ENCODE results near the gene GOLGA8G.
"Not testable (repeated sequence)": the region's sequence is repeated elsewhere in the genome, so short reads cannot be mapped to it uniquely, and the experiment has no call there.

GRCh38 chr15:28532954-28533353 is at the start of gene GOLGA8G:
- not testable (repeated sequence) for TF ChIP-seq ESRRG (CRISPR knock-in tag; IDR thresholded peaks at IDR 0.05); CREB5 (CRISPR knock-in tag; IDR thresholded peaks at IDR 0.05; ENCODE audit: low read depth); OSR1 (CRISPR knock-in tag; IDR thresholded peaks at IDR 0.05); ZFP30 (CRISPR knock-in tag; IDR thresholded peaks at IDR 0.05); ARNTL (CRISPR knock-in tag; IDR thresholded peaks at IDR 0.05; ENCODE audit: borderline replicate concordance, low read depth); ZFP3 (CRISPR knock-in tag; IDR thresholded peaks at IDR 0.05)
- TF ChIP-seq, protein P1, sequence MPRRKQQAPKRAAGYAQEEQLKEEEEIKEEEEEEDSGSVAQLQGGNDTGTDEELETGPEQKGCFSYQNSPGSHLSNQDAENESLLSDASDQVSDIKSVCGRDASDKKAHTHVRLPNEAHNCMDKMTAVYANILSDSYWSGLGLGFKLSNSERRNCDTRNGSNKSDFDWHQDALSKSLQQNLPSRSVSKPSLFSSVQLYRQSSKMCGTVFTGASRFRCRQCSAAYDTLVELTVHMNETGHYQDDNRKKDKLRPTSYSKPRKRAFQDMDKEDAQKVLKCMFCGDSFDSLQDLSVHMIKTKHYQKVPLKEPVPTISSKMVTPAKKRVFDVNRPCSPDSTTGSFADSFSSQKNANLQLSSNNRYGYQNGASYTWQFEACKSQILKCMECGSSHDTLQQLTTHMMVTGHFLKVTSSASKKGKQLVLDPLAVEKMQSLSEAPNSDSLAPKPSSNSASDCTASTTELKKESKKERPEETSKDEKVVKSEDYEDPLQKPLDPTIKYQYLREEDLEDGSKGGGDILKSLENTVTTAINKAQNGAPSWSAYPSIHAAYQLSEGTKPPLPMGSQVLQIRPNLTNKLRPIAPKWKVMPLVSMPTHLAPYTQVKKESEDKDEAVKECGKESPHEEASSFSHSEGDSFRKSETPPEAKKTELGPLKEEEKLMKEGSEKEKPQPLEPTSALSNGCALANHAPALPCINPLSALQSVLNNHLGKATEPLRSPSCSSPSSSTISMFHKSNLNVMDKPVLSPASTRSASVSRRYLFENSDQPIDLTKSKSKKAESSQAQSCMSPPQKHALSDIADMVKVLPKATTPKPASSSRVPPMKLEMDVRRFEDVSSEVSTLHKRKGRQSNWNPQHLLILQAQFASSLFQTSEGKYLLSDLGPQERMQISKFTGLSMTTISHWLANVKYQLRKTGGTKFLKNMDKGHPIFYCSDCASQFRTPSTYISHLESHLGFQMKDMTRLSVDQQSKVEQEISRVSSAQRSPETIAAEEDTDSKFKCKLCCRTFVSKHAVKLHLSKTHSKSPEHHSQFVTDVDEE (CRISPR knock-in tag; IDR thresholded peaks at IDR 0.05): not testable (repeated sequence)

Data from SK-N-SH treated with all-trans-retinoic acid at 6 μM for 48 hours (cell line).